ENCODE measurements around the gene FMR1NB. TPM values are rescaled to one million over a fixed set of nuclear protein-coding genes. Genes with fewer than 3 reads are reported as not detected.

FMR1NB gene
- total and polyA plus RNA-seq, 10 of the 15 experiments (the other 5 are each of a cell fraction or from before 2014, with no cell fraction given), result 0.08 TPM; not detected in 9

GRCh38 chrX:147935156-147935758 lies 45.9 kb upstream of the FMR1NB start:
- POLR2A ChIA-PET, result no interaction called here
- BruUV-seq (replicated peaks), result no TSS peak
- no peaks in the 10 kb centered on the region; a peak in 1 of 4 replicates for H3K36me3 ChIP-seq (ENCODE audit: control insufficient read depth in 2 of 2, insufficient read depth in 2 of 2, low read length in 1 of 2)
- H3K9ac ChIP-seq (ENCODE audit: control insufficient read depth, insufficient read depth, low read length), result no peak overlapping the region
- no peak for DNase-seq (ENCODE audit: low read depth, low spot score)
- in situ Hi-C loops (cut with MboI) (loop anchor here (10.0 kb wide), 1 partner anchor 60 kb away; no protein-coding TSS in a partner anchor), intact Hi-C loops (cut with micrococcal nuclease; ENCODE audit: unreplicated experiment) (no loop called here)
- SMC1A ChIA-PET (ENCODE audit: uncharacterized antibody, unreplicated experiment), result no interaction called here
- H3K9me3 ChIP-seq (replicated peaks; ENCODE audit: control insufficient read depth, insufficient read depth, low read length), result no peaks in the 10 kb centered on the region
- H3K27me3 ChIP-seq (replicated peaks in 1 of 2; ENCODE audit: control insufficient read depth in 2 of 2, insufficient read depth in 2 of 2, low read length in 1 of 2), result no peaks in the 10 kb centered on the region
- H2AFZ ChIP-seq (ENCODE audit: control insufficient read depth, low read depth, low read length), result no peak overlapping the region
- no peaks in the 10 kb centered on the region for H4K20me1 ChIP-seq (ENCODE audit: control insufficient read depth, insufficient read depth)
- H3K27ac ChIP-seq (ENCODE audit: control insufficient read depth, insufficient read depth), result no peak overlapping the region
- H3K4me3 ChIP-seq, result no peak overlapping the region
- ATAC-seq, result no peak
- no peaks in the 10 kb centered on the region for H3K79me2 ChIP-seq (ENCODE audit: control insufficient read depth, insufficient read depth, low read length)
- CTCF ChIA-PET, result no interaction called here
- WGBS (ENCODE audit: insufficient coverage, insufficient replicate concordance, low lambda C conversion rate, missing lambda C conversion rate), result 36% methylated on average over 3 of the region's 3 CpGs
- RAD21 ChIA-PET (ENCODE audit: unreplicated experiment), result no interaction called here
- H3K4me2 ChIP-seq (ENCODE audit: control insufficient read depth, insufficient read depth), result no peak overlapping the region
- FAIRE-seq, result no peak
- no peaks in the 10 kb centered on the region for H3K4me1 ChIP-seq (ENCODE audit: control insufficient read depth, insufficient read depth, low read length)
- TF ChIP-seq RELA (IDR thresholded peaks at IDR 0.05; ENCODE audit: borderline replicate concordance, partially characterized antibody) (no peak), HCFC1 (IDR thresholded peaks at IDR 0.05; ENCODE audit: low read length) (no peak), POLR2A (IDR thresholded peaks at IDR 0.05; ENCODE audit: low read depth, low read length) (no peak), CHD2 (IDR thresholded peaks at IDR 0.05; ENCODE audit: borderline replicate concordance, low read depth, low read length) (no peak), ELK1 (IDR thresholded peaks at IDR 0.05; ENCODE audit: low read depth, low read length) (no peak), BHLHE40 (IDR thresholded peaks at IDR 0.05; ENCODE audit: borderline replicate concordance in 1 of 2, low read depth in 2 of 2, low read length in 1 of 2) (no peak), STAT1 (conservative IDR thresholded peaks at IDR 0.05) (no peak), SMAD1 (IDR thresholded peaks at IDR 0.05; ENCODE audit: low read depth, partially characterized antibody) (no peak), FOS (IDR thresholded peaks at IDR 0.05; ENCODE audit: borderline replicate concordance, extremely low read depth, insufficient read length) (no peak), FOXK2 (IDR thresholded peaks at IDR 0.05) (no peak), ZSCAN29 (IDR thresholded peaks at IDR 0.05) (no peak), ZNF622 (IDR thresholded peaks at IDR 0.05) (no peak), NR2F1 (conservative IDR thresholded peaks at IDR 0.05) (no peak), ZBTB4 (CRISPR knock-in tag; IDR thresholded peaks at IDR 0.05) (no peak)
- TF ChIP-seq, protein P1, sequence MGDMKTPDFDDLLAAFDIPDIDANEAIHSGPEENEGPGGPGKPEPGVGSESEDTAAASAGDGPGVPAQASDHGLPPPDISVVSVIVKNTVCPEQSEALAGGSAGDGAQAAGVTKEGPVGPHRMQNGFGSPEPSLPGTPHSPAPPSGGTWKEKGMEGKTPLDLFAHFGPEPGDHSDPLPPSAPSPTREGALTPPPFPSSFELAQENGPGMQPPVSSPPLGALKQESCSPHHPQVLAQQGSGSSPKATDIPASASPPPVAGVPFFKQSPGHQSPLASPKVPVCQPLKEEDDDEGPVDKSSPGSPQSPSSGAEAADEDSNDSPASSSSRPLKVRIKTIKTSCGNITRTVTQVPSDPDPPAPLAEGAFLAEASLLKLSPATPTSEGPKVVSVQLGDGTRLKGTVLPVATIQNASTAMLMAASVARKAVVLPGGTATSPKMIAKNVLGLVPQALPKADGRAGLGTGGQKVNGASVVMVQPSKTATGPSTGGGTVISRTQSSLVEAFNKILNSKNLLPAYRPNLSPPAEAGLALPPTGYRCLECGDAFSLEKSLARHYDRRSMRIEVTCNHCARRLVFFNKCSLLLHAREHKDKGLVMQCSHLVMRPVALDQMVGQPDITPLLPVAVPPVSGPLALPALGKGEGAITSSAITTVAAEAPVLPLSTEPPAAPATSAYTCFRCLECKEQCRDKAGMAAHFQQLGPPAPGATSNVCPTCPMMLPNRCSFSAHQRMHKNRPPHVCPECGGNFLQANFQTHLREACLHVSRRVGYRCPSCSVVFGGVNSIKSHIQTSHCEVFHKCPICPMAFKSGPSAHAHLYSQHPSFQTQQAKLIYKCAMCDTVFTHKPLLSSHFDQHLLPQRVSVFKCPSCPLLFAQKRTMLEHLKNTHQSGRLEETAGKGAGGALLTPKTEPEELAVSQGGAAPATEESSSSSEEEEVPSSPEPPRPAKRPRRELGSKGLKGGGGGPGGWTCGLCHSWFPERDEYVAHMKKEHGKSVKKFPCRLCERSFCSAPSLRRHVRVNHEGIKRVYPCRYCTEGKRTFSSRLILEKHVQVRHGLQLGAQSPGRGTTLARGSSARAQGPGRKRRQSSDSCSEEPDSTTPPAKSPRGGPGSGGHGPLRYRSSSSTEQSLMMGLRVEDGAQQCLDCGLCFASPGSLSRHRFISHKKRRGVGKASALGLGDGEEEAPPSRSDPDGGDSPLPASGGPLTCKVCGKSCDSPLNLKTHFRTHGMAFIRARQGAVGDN (IDR thresholded peaks at IDR 0.05), result no peak
- TF ChIP-seq, protein P2, sequence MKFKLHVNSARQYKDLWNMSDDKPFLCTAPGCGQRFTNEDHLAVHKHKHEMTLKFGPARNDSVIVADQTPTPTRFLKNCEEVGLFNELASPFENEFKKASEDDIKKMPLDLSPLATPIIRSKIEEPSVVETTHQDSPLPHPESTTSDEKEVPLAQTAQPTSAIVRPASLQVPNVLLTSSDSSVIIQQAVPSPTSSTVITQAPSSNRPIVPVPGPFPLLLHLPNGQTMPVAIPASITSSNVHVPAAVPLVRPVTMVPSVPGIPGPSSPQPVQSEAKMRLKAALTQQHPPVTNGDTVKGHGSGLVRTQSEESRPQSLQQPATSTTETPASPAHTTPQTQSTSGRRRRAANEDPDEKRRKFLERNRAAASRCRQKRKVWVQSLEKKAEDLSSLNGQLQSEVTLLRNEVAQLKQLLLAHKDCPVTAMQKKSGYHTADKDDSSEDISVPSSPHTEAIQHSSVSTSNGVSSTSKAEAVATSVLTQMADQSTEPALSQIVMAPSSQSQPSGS (IDR thresholded peaks at IDR 0.05; ENCODE audit: low read length), result no peak

Data from GM12878 (cell line).